Lung (tissue), 12 donors: Measurements from ENCODE around the gene VOPP1. TPM values are rescaled to one million over a fixed set of nuclear protein-coding genes. Genes with fewer than 3 reads are reported as not detected.
A peak's percentile ranks its signal among the peaks of the same experiment; 100 is the strongest.
"Not testable (repeated sequence)": the region's sequence is repeated elsewhere in the genome, so short reads cannot be mapped to it uniquely, and the experiment has no call there.

Experiments
- ATAC-seq: fragments of 200-7000 bp; cut with Tn5 transposase; one replicate; pipeline ENCODE4 v1.9.1; 2020; ENCODE audit warnings: moderate number of reproducible peaks; ENCODE audit not compliant: insufficient read depth, low FRiP score
- DNase-seq, 3 donors: peaks; one replicate each; pipeline ENCODE4 v3.0.0-alpha.2; 2013 to 2017
- H3K27ac ChIP-seq, 2 donors: one replicate each; pipeline ENCODE4 v1.5.1; 2013; ENCODE audit warnings: mild to moderate bottlenecking in 2 of 2, moderate library complexity in 2 of 2, control low read depth in 1 of 2, inconsistent platforms in 1 of 2, low read depth in 1 of 2, low read length in 1 of 2
- H3K27me3 ChIP-seq, 3 donors: one replicate each; pipeline ENCODE4 v1.5.1; 2013; ENCODE audit warnings: low read length in 2 of 3; ENCODE audit not compliant: control insufficient read depth in 3 of 3, insufficient read depth in 3 of 3
- H3K36me3 ChIP-seq, 4 donors: one replicate each; pipeline ENCODE4 v1.5.1; 2013; ENCODE audit warnings: low read length in 4 of 4, mild to moderate bottlenecking in 1 of 4, moderate library complexity in 1 of 4; ENCODE audit not compliant: control insufficient read depth in 4 of 4, insufficient read depth in 4 of 4
- H3K4me1 ChIP-seq, 5 donors: one replicate each; pipeline ENCODE4 v1.5.1; 2013; ENCODE audit warnings: low read length in 5 of 5, mild to moderate bottlenecking in 2 of 5, moderate library complexity in 1 of 5; ENCODE audit not compliant: control insufficient read depth in 5 of 5, insufficient read depth in 5 of 5
- H3K4me3 ChIP-seq: one replicate; pipeline ENCODE4 v1.5.1; 2013; ENCODE audit warnings: mild to moderate bottlenecking, control low read depth, moderate library complexity
- H3K9ac ChIP-seq, 2 donors: one replicate each; pipeline ENCODE4 v1.5.1; 2013; ENCODE audit warnings: low read length in 2 of 2, control low read depth in 1 of 2; ENCODE audit not compliant: insufficient read depth in 1 of 2
- H3K9me3 ChIP-seq, 4 donors: one replicate each; pipeline ENCODE4 v1.5.1; 2013; ENCODE audit warnings: low read length in 3 of 4, mild to moderate bottlenecking in 1 of 4, moderate library complexity in 1 of 4; ENCODE audit not compliant: control insufficient read depth in 4 of 4, insufficient read depth in 3 of 4
- WGBS, 2 donors: extraction: QIAGEN DNeasy Blood & Tissue Kit; methylation state at CpG; one replicate each; pipeline ENCODE4 v1.1.7; 2013; 5-methylcytosine and 5-hydroxymethylcytosine counted together
- polyA plus RNA-seq, 2 donors: library from polyadenylated mRNA; stranded (reverse); fragments of 200-250 nt; gene quantifications; one replicate each; pipeline ENCODE4 v1.2.1, GENCODE V29; 2013
- total RNA-seq, 2 donors: library from RNA; depleted of rRNA in 1 of 2; stranded (reverse); fragments of >200 nt in 1 of 2; gene quantifications; one replicate each; pipeline ENCODE4 v1.2.1, GENCODE V29; 2014 to 2021
- TF ChIP-seq, protein P1 (sequence below): IDR thresholded peaks from 2 replicates; pipeline ENCODE4 v1.5.1; 2012; ENCODE audit warnings: mild to moderate bottlenecking; ENCODE audit errors: control extremely low read depth, extremely low read depth
- donor health status: control.
- donor health status: control.
- donor health status: Bipolar disorder and iron deficiency.
- donor health status: healthy.
- donor health status: DM: yes; HTN: yes; CAD: no.

VOPP1 gene
- total and polyA plus RNA-seq, 4 donors = 25.8 to 64.0 (median 38.0) TPM

DNA sequence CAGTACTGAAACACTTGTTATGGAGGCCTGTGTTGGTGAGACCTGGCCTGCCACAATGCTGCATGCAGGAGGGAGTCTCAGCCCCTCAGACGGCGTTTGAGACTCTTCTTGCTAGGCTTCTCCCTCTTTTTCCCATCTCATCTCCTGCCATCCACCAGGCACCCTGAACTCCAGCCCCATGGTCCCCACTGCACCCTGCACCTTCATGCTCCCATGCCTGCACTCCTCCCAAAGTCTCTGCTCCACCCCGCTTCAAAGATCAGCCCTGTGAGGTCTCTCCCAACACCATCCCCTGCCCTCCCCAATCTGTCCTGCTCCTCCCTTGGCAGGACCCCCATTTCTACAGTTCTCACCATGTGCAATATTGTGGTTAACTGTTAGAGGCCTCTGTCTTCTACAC lies 61.7 kb downstream of the VOPP1 start:
- no peaks in the 10 kb centered on the region for H3K27me3 ChIP-seq
- 94 to 96% methylated on average over 3 of the region's 3 CpGs for WGBS, 2 donors
- no peaks in the 10 kb centered on the region for H3K9me3 ChIP-seq
- DNase-seq (no peak), ATAC-seq (no peak)
- TF ChIP-seq, protein P1, sequence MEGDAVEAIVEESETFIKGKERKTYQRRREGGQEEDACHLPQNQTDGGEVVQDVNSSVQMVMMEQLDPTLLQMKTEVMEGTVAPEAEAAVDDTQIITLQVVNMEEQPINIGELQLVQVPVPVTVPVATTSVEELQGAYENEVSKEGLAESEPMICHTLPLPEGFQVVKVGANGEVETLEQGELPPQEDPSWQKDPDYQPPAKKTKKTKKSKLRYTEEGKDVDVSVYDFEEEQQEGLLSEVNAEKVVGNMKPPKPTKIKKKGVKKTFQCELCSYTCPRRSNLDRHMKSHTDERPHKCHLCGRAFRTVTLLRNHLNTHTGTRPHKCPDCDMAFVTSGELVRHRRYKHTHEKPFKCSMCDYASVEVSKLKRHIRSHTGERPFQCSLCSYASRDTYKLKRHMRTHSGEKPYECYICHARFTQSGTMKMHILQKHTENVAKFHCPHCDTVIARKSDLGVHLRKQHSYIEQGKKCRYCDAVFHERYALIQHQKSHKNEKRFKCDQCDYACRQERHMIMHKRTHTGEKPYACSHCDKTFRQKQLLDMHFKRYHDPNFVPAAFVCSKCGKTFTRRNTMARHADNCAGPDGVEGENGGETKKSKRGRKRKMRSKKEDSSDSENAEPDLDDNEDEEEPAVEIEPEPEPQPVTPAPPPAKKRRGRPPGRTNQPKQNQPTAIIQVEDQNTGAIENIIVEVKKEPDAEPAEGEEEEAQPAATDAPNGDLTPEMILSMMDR = no peak
- H3K9ac ChIP-seq = no peak overlapping the region
- peaks cover 0 to 5% (median 0%) of the 10 kb centered on the region in 5 donors for H3K4me1 ChIP-seq
- no peak overlapping the region for H3K27ac ChIP-seq
- H3K4me3 ChIP-seq = no peak overlapping the region
- H3K36me3 ChIP-seq = peaks cover 0 to 5% (median 1%) of the 10 kb centered on the region in 4 donors

DNA sequence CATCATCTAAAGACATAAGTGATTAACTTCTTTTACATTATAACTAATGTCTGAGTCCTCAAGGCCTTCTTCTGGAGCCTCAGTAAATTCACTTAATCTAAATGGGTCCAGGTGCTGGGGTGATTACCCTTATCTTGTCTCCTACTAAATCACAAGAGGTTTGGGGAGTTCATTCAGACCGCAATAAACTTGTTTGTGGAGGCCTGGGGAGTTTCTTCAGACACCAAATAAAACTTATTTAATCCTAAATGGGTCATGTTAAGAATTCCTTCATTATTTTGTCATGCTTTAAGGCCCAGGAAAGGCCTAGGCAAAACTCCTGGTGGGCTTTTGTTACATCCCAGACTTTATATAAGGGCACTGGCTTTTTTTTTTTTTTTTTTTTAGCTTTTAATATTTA lies 62.1 kb downstream of the VOPP1 start:
- H3K27ac ChIP-seq, ATAC-seq: not testable (repeated sequence)
- 91 to 97% methylated on average over 1 of the region's 1 CpG for WGBS, 2 donors

DNA sequence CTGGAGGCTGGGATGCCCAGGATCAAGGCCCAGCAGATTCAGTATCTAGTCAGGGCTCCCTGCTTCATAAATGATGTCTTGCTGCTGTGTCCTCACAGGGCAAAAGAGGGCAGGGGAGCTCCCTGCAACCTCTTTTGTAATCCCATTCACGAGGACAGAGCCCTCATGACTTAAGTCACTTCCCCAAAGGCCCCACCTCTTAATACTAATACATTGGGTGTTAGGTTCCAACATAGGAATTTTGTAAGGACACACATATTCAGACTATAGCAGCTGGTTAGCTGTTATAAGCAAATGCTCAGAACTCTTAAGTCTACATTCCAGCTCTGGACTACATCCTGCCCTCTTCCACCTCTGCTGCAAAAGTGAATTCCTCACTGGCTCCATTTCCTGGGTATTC lies 63.0 kb downstream of the VOPP1 start:
- 5 to 38% methylated on average over 1 of the region's 1 CpG for WGBS, 2 donors
- peak in 2 of 3 donors; percentile 32 to 35 for DNase-seq
- TF ChIP-seq, protein P1 = no peak
- Histone ChIP-seq H3K4me1 (peaks cover 0 to 5% (median 0%) of the 10 kb centered on the region in 5 donors), H3K9ac (no peak overlapping the region), H3K27me3 (no peaks in the 10 kb centered on the region), H3K27ac (no peak overlapping the region), H3K4me3 (no peak overlapping the region), H3K9me3 (no peaks in the 10 kb centered on the region), H3K36me3 (peaks cover 0 to 5% (median 1%) of the 10 kb centered on the region in 4 donors)
- peak; percentile 10 for ATAC-seq

More for the DNA sequence above, 62.1 kb downstream of the VOPP1 start:
- not testable (repeated sequence) for H3K9me3 ChIP-seq, DNase-seq, H3K36me3 ChIP-seq, H3K9ac ChIP-seq, H3K27me3 ChIP-seq, H3K4me3 ChIP-seq, H3K4me1 ChIP-seq

DNA sequence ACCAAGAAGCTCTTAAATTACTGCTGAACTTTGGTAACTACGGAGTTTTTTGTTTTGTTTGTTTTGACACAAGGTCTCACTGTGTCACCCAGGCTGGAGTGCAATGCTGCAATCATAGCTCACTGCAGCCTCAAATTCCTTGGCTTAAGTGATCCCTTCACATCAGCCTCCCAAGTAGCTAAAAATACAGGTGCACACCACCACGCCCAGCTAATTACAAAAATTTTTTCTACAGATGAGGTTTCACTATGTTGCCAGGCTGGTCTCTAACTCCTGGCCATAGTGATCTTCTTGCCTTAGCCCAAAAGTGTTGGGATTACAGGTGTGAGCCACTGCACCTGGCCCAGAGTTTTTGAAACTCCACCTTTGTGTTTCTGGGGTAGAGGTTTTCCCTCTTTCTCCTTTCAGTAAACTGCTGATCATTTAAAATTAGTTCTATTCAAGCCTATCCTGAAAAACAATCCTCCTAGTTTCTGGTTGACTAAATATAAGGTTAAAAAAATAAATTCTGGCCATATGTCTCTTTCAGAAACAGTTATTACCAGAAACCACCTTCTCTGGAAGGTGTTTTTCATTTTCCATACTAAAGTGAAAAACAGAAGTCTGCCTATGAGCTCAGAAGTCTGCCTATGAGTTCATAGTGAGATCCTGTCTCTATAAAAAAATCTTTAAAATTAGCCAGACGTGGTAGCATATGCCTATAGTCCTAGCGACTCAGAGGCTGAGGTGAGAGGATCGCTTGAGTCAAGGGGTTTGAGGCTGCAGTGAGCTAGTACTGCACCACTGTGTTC lies 63.9 kb downstream of the VOPP1 start:
- no peak overlapping the region for H3K4me3 ChIP-seq
- peaks cover 0 to 9% (median 0%) of the 10 kb centered on the region in 5 donors for H3K4me1 ChIP-seq
- peaks cover 0 to 2% (median 0%) of the 10 kb centered on the region in 4 donors for H3K36me3 ChIP-seq
- WGBS, 2 donors = 93 to 97% methylated on average over 5 of the region's 5 CpGs
- H3K9me3 ChIP-seq = no peaks in the 10 kb centered on the region
- H3K27ac ChIP-seq = no peak overlapping the region
- no peak overlapping the region for H3K9ac ChIP-seq
- TF ChIP-seq, protein P1 = no peak
- DNase-seq (no peak), ATAC-seq (no peak)
- H3K27me3 ChIP-seq = no peaks in the 10 kb centered on the region
